GM20000 (cell line): ENCODE data around the gene RILPL1.
"Not testable (repeated sequence)": the region's sequence is repeated elsewhere in the genome, so short reads cannot be mapped to it uniquely, and the experiment has no call there.

Experiments used
- DNase-seq: peaks from one replicate; pipeline ENCODE4 v3.0.0; 2012; ENCODE audit warnings: low spot score
- TF ChIP-seq, protein P1 (sequence below): IDR thresholded peaks from 2 replicates; pipeline ENCODE4 v1.5.1; 2012; ENCODE audit warnings: mild to moderate bottlenecking, control low read depth; ENCODE audit errors: extremely low read depth, missing control alignments

The RILPL1 gene

DNA sequence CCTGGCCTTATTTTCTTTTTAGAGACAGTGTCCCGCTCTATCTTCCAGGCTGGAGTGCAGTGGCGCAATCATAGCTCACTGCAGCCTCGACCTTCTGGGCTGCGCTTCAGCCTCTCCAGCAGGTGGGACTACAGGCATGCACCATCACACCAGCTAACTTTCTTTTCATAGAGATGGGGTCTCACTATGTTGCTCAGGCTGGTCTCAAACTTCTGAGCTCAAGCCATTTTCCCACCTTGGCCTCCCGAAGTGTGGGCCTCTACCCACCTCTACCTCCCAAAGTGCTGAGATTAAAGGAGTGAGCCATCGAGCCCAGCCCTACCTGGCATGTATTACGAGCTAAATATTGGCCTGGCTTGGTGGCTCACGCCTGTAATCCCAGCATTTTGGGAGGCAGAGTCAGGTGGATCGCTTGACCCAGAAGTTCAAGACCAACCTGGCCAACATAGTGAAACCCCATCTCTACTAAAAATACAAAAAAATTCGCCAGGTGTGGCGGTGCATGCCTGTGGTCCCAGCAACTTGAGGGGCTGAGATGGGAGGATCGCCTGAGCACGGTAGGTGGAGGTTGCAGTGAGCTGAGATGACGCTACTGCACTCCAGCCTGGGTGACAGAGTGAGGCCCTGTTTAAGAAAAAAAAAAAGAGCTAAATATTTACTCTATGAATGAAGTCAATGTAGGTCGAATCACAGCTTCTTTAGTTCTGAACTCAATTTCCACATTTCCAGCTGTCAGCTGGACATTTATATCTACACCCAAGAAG, 7.6 kb upstream of the RILPL1 start:
- TF ChIP-seq, protein P1, sequence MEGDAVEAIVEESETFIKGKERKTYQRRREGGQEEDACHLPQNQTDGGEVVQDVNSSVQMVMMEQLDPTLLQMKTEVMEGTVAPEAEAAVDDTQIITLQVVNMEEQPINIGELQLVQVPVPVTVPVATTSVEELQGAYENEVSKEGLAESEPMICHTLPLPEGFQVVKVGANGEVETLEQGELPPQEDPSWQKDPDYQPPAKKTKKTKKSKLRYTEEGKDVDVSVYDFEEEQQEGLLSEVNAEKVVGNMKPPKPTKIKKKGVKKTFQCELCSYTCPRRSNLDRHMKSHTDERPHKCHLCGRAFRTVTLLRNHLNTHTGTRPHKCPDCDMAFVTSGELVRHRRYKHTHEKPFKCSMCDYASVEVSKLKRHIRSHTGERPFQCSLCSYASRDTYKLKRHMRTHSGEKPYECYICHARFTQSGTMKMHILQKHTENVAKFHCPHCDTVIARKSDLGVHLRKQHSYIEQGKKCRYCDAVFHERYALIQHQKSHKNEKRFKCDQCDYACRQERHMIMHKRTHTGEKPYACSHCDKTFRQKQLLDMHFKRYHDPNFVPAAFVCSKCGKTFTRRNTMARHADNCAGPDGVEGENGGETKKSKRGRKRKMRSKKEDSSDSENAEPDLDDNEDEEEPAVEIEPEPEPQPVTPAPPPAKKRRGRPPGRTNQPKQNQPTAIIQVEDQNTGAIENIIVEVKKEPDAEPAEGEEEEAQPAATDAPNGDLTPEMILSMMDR, result no peak
- DNase-seq, result no peak

DNA sequence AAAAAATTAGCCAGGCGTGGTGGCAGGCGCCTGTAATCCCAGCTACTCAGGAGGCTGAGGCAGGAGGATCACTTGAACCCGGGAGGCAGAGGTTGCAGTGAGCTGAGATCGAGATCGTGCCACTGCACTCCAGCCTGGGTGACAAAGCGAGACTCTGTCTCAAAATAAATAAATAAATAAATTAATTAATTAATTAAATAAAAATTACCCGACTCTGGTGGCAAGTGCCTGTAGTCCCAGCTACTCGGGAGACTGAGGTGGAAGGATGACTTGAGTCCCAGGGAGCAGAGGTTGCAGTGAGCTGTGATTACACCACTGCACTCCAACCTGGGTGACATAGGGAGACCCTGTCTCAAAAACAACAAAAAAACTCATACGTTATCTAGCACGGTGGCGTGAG, 2.4 kb upstream of the RILPL1 start:
- not testable (repeated sequence) for DNase-seq

DNA sequence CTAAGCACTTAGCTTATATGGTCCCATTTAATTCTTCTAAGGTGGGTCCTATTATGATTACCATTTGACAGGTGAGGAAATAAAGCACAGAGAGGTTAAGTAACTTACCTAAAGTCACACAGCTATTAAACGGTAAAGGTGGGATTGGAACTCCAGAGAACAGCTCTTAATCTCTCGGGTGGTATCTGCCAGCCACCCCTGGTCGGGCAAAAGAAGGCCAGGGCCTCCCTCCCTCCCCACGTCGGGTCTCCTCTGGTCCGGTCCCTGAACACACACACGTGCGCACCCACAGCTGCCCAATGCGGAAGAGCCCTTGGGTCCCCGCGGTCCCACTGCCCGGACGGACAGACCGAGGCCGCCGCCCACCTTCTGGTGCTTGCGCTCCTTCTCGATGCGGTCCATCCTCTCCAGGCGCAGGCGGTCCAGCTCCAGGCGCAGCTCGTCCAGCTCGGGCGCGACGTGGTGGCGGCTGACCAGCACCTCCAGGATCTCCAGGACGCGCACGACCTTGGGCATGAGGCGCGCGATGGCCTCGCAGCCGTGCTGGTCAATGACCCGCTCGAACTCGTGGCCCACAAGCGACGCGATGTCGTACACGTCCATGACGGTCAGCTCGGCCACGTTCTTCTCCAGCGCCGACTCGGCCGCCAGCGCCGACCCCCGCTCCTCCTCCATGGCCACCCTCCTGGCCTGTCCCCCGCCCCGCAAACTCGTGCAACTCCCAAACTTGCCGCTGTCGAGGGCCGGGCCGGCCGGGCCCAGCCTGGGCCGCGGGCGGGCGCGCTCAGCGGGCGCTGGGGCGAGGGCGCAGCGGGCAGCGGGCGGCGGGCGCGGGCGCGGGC, 490 bp downstream of the RILPL1 start:
- DNase-seq, result no peak
- TF ChIP-seq, protein P1, result no peak

- DNase-seq, result peak; percentile 56
- TF ChIP-seq, protein P1, result no peak
These were observed 1.5 kb downstream of the RILPL1 start for GRCh38 chr12:123532019-123532418.

DNA sequence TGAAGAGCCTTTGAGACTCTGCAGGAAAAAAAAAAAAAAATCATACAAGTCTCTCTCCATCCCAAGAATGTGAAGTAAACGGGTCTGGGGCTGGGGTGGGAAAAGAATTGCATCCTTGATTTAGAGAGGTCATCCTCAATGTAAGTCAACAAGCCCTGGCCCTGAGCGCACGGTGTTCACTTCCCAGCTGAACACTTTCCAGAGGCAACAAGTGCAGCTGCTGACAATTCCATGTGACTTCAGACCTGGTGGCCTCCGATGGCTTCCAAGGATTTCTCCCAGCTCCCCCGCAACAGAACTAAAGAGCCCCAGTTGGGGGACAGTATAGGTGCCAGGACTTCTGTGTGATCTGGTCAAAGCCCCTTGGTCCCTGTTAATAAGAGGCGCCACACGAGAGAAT, 2.4 kb downstream of the RILPL1 start:
- TF ChIP-seq, protein P1, result no peak
- no peak for DNase-seq

DNA sequence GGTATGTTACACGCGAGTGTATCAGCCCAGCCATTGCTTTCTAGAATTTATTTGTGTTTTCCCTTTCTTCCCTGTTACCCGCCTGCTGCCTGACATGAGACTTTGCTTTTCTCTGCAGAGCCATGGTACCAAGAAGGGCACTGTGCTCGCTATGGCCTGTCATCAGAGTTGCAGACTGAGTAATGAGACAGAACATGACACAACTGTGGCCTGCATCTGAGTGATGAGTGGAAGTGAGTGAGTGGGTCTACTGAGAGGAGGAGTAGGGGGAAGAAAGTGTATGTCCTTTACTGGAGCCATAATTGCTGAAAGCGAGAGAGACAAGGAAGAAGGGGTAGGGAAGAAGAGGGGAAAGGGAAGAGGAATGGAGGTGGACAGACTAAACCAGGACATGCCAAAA, 2.9 kb downstream of the RILPL1 start:
- TF ChIP-seq, protein P1, result no peak
- no peak for DNase-seq

GRCh38 chr12:123529686-123530085, 3.8 kb downstream of the RILPL1 start:
- TF ChIP-seq, protein P1, result no peak
- no peak for DNase-seq
